ENCODE measurements around the gene TRIM2. TPM values are rescaled to one million over a fixed set of nuclear protein-coding genes. Genes with fewer than 3 reads are reported as not detected.

Gene TRIM2
- total RNA-seq, 2 experiments from 2014 or later = 0.06 to 0.29 TPM

- H3K9me3 ChIP-seq (ENCODE audit: low read length) = no peaks in the 10 kb centered on the region
- no peak overlapping the region for H3K4me3 ChIP-seq (ENCODE audit: low read depth, low read length, poor library complexity, severe bottlenecking)
- H3K36me3 ChIP-seq (ENCODE audit: insufficient read depth, low read length) = no peaks in the 10 kb centered on the region
- POLR2A ChIA-PET = interaction anchor here (0.8 kb wide), 1 partner anchor 147 kb away, joined by 3 read pairs; no protein-coding TSS in a partner anchor
- H3K4me1 ChIP-seq (ENCODE audit: insufficient read depth, low read length, poor library complexity, severe bottlenecking) = no peaks in the 10 kb centered on the region
- DNase-seq (ENCODE audit: low spot score) = no peak
- H3K4me2 ChIP-seq (ENCODE audit: low read length) = no peak overlapping the region
- no peaks in the 10 kb centered on the region for H3K79me2 ChIP-seq (ENCODE audit: insufficient read depth, low read depth, low read length)
- CTCF ChIA-PET (ENCODE audit: unreplicated experiment) = no interaction called here
- no peak overlapping the region for H3K27ac ChIP-seq (ENCODE audit: low read depth, low read length, poor library complexity, severe bottlenecking)
- intact Hi-C loops (cut with micrococcal nuclease; ENCODE audit: unreplicated experiment) = no loop called here
- H4K20me1 ChIP-seq (ENCODE audit: insufficient read depth, low read length) = no peaks in the 10 kb centered on the region
- TF ChIP-seq CTCF (conservative IDR thresholded peaks at IDR 0.05; ENCODE audit: low read length) (no peak), EZH2phosphoT487 (IDR thresholded peaks at IDR 0.05; ENCODE audit: borderline replicate concordance, low read depth, low read length) (no peak)
- no peaks in the 10 kb centered on the region for H3K9me2 ChIP-seq (ENCODE audit: insufficient read depth, low read length)
- H2AFZ ChIP-seq (ENCODE audit: low read length) = no peak overlapping the region
- no TSS peak for BruUV-seq (replicated peaks)
These were observed 55.4 kb downstream of the TRIM2 start for GRCh38 chr4:153259661-153260060.

GRCh38 chr4:153260132-153260531 is 55.9 kb downstream of the TRIM2 start:
- no TSS peak for BruUV-seq (replicated peaks)
- Histone ChIP-seq H4K20me1 (ENCODE audit: insufficient read depth, low read length) (no peaks in the 10 kb centered on the region), H3K4me2 (ENCODE audit: low read length) (no peak overlapping the region), H3K79me2 (ENCODE audit: insufficient read depth, low read depth, low read length) (no peaks in the 10 kb centered on the region), H3K4me3 (ENCODE audit: low read depth, low read length, poor library complexity, severe bottlenecking) (no peak overlapping the region), H3K9me3 (ENCODE audit: low read length) (no peaks in the 10 kb centered on the region), H3K36me3 (ENCODE audit: insufficient read depth, low read length) (no peaks in the 10 kb centered on the region), H3K27ac (ENCODE audit: low read depth, low read length, poor library complexity, severe bottlenecking) (no peak overlapping the region), H3K4me1 (ENCODE audit: insufficient read depth, low read length, poor library complexity, severe bottlenecking) (no peaks in the 10 kb centered on the region), H2AFZ (ENCODE audit: low read length) (no peak overlapping the region), H3K9me2 (ENCODE audit: insufficient read depth, low read length) (no peaks in the 10 kb centered on the region)
- TF ChIP-seq EZH2phosphoT487 (IDR thresholded peaks at IDR 0.05; ENCODE audit: borderline replicate concordance, low read depth, low read length) (no peak), CTCF (conservative IDR thresholded peaks at IDR 0.05; ENCODE audit: low read length) (no peak)
- ChIA-PET POLR2A (interaction anchor here (0.8 kb wide), 1 partner anchor 148 kb away, joined by 3 read pairs; no protein-coding TSS in a partner anchor), CTCF (ENCODE audit: unreplicated experiment) (no interaction called here)
- intact Hi-C loops (cut with micrococcal nuclease; ENCODE audit: unreplicated experiment) = no loop called here
- no peak for DNase-seq (ENCODE audit: low spot score)

GRCh38 chr4:153260553-153261300 is 56.5 kb downstream of the TRIM2 start:
- no peak for TF ChIP-seq EZH2phosphoT487 (IDR thresholded peaks at IDR 0.05; ENCODE audit: borderline replicate concordance, low read depth, low read length)
- TF ChIP-seq CTCF (conservative IDR thresholded peaks at IDR 0.05; ENCODE audit: low read length) = no peak
- POLR2A ChIA-PET = interaction anchor here (0.5 to 0.8 kb wide), 2 partner anchors 149 to 273 kb away, joined by 3 to 4 read pairs; no protein-coding TSS in a partner anchor
- no peaks in the 10 kb centered on the region for H4K20me1 ChIP-seq (ENCODE audit: insufficient read depth, low read length)
- no peak overlapping the region for H3K4me2 ChIP-seq (ENCODE audit: low read length)
- no peaks in the 10 kb centered on the region for H3K79me2 ChIP-seq (ENCODE audit: insufficient read depth, low read depth, low read length)
- no peak overlapping the region for H2AFZ ChIP-seq (ENCODE audit: low read length)
- no peak overlapping the region for H3K27ac ChIP-seq (ENCODE audit: low read depth, low read length, poor library complexity, severe bottlenecking)
- CTCF ChIA-PET (ENCODE audit: unreplicated experiment) = no interaction called here
- BruUV-seq (replicated peaks) = no TSS peak
- DNase-seq (ENCODE audit: low spot score) = no peak
- no peaks in the 10 kb centered on the region for H3K36me3 ChIP-seq (ENCODE audit: insufficient read depth, low read length)
- H3K4me1 ChIP-seq (ENCODE audit: insufficient read depth, low read length, poor library complexity, severe bottlenecking) = no peaks in the 10 kb centered on the region
- no peak overlapping the region for H3K4me3 ChIP-seq (ENCODE audit: low read depth, low read length, poor library complexity, severe bottlenecking)
- no peaks in the 10 kb centered on the region for H3K9me2 ChIP-seq (ENCODE audit: insufficient read depth, low read length)
- intact Hi-C loops (cut with micrococcal nuclease; ENCODE audit: unreplicated experiment) = no loop called here
- no peaks in the 10 kb centered on the region for H3K9me3 ChIP-seq (ENCODE audit: low read length)
